Measurements from ENCODE around the gene COPS8.
A peak's percentile ranks its signal among the peaks of the same experiment; 100 is the strongest.

COPS8 gene
- total RNA-seq = 48.8 to 73.0 reads per million in 2 donors

DNA sequence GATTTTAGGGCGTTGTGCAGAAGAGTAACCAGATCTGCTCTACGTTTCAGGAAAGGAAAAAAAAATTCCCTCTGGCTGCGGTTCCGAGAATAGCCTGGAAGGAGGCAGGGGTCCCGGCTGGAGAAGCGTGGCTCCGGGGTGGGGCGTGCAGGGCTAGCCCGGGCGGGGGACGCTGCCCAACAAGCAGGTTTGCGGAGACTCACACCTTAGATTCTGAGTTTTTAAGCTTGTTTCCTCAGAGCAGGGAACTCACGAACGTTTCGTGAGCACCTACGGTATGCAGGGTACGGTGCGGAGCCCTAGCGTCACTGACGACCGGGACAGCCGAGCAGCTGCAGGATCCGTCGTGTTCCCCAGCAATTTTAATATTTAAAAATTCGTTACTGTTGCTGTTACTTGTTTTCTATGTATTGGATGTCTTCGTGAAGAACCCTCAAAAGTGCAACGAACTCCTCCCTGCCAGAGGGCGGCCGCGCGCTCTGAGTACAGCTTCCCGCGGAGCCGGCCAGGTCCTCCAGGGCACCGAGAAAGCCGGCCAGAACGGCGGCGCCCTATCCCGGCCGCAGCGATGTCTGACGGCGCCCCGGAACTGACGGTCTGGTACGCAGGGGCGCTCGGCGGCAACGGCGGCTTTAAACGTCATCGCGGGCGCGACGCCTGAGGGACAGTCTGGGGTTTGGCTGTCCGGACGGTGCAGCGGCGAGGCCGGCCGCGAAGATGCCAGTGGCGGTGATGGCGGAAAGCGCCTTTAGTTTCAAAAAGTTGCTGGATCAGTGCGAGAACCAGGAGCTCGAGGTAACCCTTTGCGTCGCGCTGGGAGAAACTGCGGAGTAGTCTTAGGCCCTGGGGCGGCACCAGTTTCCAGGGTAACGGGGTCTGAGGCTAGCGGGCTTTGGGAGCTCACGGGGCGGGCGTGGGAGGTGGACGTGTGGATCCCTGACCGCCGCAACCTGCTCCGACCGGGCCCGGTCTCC lies at the start of gene COPS8:
Gene COPS8 (plus strand): TSS at position 642 of the 974 bp plus-strand sequence. CDS start 76 bp downstream, at position 718.
- peak; percentile 74 to 94 (median 86) for DNase-seq

DNA sequence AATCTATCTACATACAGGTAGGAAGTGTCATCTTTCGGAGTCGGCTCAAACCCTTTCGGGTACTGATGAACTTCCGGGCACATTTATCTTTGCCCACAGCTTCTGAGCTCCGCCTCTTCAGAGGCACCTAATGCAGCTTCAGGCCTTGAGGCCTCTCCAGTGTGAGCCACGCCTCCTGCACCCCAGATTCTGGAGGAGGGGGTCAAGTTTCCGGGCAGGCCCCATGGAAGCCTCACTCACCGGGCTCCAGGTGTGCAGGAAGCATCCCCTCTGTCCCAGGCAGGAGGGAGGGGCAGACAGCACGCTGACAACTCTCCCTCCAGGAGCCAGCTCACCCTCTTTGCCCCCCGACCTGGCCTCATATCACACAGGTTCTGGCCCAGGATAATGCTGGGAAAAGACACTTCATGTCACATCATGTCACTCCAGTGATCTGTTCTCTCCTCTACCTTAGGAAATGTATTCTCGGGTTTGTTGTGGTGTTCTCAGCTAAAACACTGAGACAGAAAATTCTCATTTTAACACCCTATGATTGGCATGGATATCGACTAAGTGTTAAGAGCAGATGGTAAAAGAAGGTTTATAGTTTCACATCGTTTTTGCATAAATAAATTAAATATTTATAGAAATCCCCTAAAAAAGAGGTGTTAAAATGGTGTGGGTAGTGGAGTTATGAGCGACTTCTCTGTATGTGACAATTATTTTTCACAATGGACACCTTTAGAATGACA lies 46.2 kb upstream of the COPS8 start:
- DNase-seq = no peak

GRCh38 chr2:237041231-237041630 lies 44.5 kb upstream of the COPS8 start:
- no peak for DNase-seq

- DNase-seq = no peak
Observed at GRCh38 chr2:237042101-237042500, 43.6 kb upstream of the COPS8 start.

- no peak for DNase-seq
Observed at GRCh38 chr2:237043866-237044265, 41.8 kb upstream of the COPS8 start.

GRCh38 chr2:237044281-237044680 lies 41.4 kb upstream of the COPS8 start:
- no peak for DNase-seq

- DNase-seq = no peak
Observed at GRCh38 chr2:237045449-237045848, 40.2 kb upstream of the COPS8 start.

DNA sequence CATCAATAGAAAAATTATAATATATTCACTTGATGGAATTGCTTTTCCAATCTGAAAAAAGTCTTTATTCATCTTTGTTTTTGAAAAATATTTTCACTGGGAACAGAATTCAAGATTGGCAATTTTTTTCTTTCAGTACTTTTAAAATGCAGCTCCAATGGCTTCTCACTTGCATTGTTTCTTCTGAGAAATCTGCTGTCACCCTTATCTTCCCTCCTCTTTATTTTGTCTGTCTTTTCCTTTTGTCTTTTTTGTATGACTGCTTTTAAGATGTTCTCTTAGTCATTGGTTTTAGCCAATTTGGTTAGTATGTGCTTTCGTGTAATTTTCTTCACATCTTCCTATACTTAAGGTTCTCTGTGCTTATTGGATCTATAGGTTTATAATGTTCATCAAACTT lies 37.1 kb upstream of the COPS8 start:
- no peak for DNase-seq

DNA sequence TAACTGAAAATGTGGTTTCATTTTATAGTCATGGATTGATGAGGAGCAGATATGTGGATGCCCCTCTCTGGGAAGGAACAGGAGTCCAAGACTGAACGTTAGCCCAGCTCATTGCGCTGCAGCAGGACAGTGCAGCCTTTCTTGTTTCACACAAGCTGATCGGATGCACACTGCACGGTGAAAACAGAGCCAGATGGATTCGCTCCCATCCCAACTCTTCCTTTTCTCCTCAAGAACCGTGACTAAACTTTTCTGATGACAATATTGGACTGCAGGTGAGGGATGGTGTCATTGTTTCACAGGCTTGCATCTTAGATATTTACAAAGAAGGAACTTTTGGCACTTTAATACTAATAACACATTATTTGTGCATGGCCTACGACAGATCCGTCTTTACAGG lies 33.8 kb upstream of the COPS8 start:
- no peak for DNase-seq

GRCh38 chr2:237053066-237053465 lies 32.6 kb upstream of the COPS8 start:
- no peak for DNase-seq

- no peak for DNase-seq
Observed at GRCh38 chr2:237055386-237056100, 30.1 kb upstream of the COPS8 start.

DNA sequence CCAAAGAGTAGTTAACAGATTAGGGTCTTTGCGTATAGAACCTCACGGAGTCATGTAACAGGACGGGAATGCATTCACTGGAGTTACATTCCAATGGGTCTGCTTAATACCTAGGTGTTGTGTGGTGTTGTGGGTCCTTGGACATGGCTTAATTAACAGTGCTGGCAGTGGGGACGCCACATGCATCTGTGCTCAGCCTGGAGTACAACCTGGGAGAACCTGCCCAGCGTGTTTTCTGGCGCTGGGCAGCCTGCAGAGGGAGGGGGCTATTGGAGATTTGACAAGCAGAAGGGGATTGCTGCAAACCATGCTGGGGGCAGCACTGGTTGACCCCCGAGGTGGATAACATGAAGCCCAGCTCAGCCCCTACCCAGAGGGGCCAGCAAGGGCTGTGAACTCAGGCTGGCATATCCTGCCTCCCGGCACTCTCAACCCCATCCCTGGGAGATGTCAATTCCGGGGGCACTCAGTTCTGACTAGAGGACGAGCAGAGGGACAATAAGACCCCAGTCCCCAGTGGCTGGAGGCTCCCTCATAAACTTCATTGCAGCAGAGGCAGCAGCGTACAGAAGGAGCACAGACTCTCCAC lies 29.3 kb upstream of the COPS8 start:
- DNase-seq = no peak

DNA sequence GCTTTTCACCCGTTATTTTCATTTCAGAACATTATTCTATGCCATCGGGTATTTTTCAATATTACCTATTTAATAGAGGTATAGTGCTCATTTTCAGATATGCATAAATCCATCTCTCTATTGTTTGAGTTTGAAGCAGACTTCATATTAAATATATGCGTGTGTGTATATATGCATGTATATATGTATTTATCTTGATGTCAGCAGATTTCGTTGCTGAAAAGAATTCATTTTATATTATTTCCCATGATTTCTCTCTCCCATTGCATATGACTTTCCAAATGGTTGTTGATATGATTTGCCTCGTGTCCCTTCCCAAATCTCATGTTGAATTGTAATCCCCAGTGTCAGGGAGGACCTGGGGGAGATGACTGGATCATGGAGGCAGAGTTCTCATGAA lies 28.6 kb upstream of the COPS8 start:
- no peak for DNase-seq

DNA sequence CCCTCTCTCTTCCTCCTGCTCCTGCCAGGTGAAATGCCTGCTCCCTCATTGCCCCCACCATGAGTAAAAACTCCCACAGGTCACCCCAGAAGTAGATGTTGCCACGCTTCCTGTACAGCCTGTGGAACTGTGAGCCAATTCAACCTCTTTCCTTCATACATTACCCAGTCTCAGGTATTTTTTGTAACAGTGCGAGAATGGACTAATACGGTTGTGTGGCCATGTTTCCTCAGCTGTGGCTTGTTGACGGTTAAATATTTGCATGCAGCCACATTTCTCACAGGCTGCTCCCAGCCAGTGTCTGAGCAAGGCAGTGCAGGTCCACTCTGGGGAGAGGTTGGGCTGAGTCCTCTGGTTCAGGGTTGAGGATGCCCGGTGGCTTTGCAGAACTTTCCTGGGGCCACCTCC lies 27.8 kb upstream of the COPS8 start:
- DNase-seq = no peak

- no peak for DNase-seq
Observed at GRCh38 chr2:237058423-237058822, 27.3 kb upstream of the COPS8 start.

DNA sequence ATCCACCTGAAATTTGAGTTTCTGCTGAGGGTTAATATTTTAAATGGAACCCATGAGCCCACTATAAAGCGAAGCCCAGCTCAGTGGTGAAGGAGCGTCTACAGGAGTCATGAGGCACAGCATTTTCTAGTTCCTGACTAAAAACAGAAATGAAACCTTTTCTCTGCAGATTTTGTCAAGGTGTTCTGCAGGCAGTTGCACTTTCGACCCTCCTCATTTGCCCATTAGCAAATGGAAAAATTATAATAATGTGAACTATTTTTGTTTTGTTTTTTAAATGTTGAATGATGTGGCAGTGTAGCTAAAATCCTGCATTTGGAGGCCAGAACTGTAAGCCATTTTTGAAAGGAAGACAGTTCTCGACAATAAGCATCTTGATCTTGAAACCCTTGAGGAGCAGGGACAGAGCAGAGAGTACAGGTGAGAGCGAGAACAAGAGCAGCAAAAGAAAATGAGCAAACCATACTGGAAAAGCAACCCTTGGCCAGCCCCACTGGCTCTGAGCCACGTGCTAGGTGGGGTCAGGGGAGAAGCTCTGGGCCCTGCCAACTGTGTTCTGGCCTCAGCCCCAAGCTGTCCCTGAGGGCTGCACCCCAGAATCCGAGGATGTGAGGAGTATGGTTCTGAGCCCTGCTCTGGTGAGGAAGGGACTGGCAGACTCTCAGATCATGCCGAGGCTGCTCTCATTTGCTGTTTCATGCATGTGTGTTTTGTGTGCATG lies 26.4 kb upstream of the COPS8 start:
- peak in 1 of 5 experiments; percentile 63 for DNase-seq

DNA sequence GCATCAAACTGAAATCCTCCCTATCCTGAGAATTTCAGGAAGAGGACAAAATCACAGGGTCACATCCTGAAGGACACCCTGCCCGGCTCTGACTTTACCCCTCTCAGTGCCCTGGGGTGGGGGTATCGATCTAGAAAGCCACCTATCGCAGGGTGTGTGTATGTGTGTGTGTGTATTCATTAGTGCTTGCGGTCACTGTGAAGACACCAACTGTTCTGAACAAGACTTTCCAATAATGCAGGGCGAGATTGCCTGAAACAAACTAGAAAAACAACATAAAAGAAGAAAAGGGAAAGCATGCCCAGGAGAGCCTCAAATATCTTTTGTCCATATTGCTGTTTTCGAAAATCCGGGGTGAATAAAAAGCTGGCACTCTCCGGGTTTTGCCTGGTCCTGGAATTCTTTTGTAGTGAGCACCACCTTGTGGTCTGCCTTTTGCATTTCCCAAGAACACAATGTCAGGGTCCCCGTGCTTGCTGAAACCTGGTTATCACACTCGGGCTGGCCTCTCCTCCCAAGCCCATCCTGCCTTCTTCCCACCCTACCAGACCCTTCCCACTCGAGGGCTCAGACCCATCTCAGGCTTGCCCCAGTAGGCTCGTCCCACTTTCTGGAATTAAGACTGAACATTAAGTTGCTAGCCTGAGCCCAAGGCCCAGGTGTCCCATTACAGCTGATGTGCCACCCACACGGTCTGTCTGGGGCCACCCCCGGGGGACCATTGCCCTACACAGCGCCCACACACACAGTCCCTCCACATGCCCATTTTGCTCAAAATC lies 25.0 kb upstream of the COPS8 start:
- peak in 1 of 5 experiments; percentile 10 for DNase-seq

GRCh38 chr2:237061356-237061755 lies 24.3 kb upstream of the COPS8 start:
- no peak for DNase-seq

GRCh38 chr2:237062585-237062984 lies 23.1 kb upstream of the COPS8 start:
- DNase-seq = no peak

GRCh38 chr2:237064203-237065070 lies 21.3 kb upstream of the COPS8 start:
- no peak for DNase-seq

All from T-helper 2 cell (primary cell).